Urinary bladder (tissue), 4 donors: ENCODE results near the gene TOM1L1. TPM values are rescaled to one million over a fixed set of nuclear protein-coding genes. Genes with fewer than 3 reads are reported as not detected.

Source experiments
- DNase-seq: peaks from one replicate; pipeline ENCODE4 v3.0.0-alpha.2; 2015; ENCODE audit errors: extremely low spot score
- H3K27ac ChIP-seq: one replicate; pipeline ENCODE4 v1.5.1; 2013; ENCODE audit warnings: low read depth, mild to moderate bottlenecking, moderate library complexity
- H3K36me3 ChIP-seq: one replicate; pipeline ENCODE4 v1.6.1; 2013; ENCODE audit warnings: mild to moderate bottlenecking, moderate library complexity; ENCODE audit not compliant: insufficient read depth
- H3K4me1 ChIP-seq: one replicate; pipeline ENCODE4 v1.6.1; 2013; ENCODE audit warnings: mild to moderate bottlenecking, moderate library complexity; ENCODE audit not compliant: insufficient read depth
- H3K4me3 ChIP-seq: one replicate; pipeline ENCODE4 v1.5.1; 2013; ENCODE audit warnings: low read depth, low read length
- WGBS: extraction: QIAGEN DNeasy Blood & Tissue Kit; methylation state at CpG from one replicate; pipeline ENCODE4 v1.1.7; 2013; 5-methylcytosine and 5-hydroxymethylcytosine counted together
- polyA plus RNA-seq: library from polyadenylated mRNA; stranded (reverse); fragments of 200-250 nt; gene quantifications from one replicate; pipeline ENCODE4 v1.2.3, GENCODE V29; 2013
- total RNA-seq: library from RNA; depleted of rRNA; stranded (reverse); fragments of >200 nt; gene quantifications from one replicate; pipeline ENCODE4 v1.2.3, GENCODE V29; 2014
- donor health status: healthy with polysubstance abuse.
- donor health status: healthy.

Gene TOM1L1
- total and polyA plus RNA-seq, 2 donors: 11.1 to 25.0 TPM

DNA sequence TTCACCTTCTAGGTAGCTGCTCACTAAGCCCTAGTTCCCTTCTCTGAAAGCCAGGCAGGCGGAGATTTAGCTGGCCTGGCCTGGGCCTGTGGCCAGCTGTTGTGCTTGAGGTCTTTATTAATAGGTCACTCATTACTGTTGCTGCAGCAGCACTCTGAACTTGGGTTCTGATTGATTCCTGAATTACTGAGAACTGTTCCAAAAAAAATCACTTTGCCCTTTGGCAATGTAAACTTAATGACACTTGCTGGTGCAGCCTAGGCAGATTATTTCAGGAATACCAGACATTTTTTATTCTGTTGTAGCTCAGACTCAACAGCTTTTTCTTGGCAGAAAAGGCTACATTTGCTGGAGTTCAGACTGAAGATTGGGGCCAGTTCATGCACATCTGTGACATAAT lies 2.7 kb downstream of the TOM1L1 start:
- Histone ChIP-seq H3K27ac (no peak overlapping the region), H3K4me1 (peaks cover 2% of the 10 kb centered on the region), H3K4me3 (no peak overlapping the region), H3K36me3 (no peaks in the 10 kb centered on the region)
- WGBS: 35% methylated on average over 1 of the region's 1 CpG
- no peak for DNase-seq

DNA sequence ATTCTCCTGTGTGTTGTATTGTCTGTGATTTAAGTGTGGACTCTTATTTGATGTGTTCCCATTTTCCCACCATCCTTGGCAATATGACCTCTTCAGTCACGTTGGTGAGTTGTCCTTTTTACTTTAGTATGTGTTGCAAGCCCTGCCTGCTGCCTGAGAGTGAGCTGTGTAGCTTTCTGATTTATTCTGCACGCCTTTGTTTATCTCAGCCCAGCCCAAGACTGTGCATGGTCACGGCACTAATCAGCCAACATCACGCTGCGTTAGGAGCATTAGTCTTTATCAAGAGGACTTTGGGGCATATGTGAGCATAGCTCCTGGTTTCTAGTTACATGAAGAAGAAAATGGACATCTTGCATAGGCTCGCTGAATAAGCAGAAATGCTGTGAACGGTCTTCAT lies 6.0 kb downstream of the TOM1L1 start:
- no peaks in the 10 kb centered on the region for H3K4me1 ChIP-seq
- no peak for DNase-seq
- no peak overlapping the region for H3K27ac ChIP-seq
- H3K36me3 ChIP-seq: no peaks in the 10 kb centered on the region
- WGBS: 83% methylated on average over 7 of the region's 7 CpGs
- H3K4me3 ChIP-seq: no peak overlapping the region

DNA sequence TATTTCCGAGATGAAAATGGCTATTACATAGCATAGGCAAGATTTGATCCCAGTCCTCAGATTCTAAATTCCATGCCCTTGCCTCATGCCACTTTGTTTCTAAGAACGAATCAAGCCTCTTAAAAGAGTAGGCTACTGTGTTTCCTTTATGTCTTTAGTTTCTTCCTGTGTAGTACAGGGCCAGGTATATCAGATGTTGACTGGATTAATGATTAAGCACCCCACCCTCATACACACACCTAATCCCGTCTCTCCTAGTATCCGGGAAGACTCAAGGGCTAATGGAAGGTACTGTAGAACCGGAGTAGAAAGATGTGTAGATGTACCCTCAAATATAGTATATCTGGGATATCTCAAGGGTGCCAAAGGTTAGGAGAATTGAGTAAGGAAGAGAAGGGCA lies 6.7 kb downstream of the TOM1L1 start:
- Histone ChIP-seq H3K36me3 (peaks cover 3% of the 10 kb centered on the region), H3K4me3 (no peak overlapping the region), H3K4me1 (no peaks in the 10 kb centered on the region), H3K27ac (no peak overlapping the region)
- WGBS: 94% methylated on average over 5 of the region's 5 CpGs
- DNase-seq: no peak

- H3K36me3 ChIP-seq: peaks cover 4% of the 10 kb centered on the region
- no peak overlapping the region for H3K27ac ChIP-seq
- no peaks in the 10 kb centered on the region for H3K4me1 ChIP-seq
- WGBS: 89% methylated on average over 2 of the region's 2 CpGs
- H3K4me3 ChIP-seq: no peak overlapping the region
- no peak for DNase-seq
These were observed 9.1 kb downstream of the TOM1L1 start for GRCh38 chr17:54909766-54910165.

GRCh38 chr17:54916721-54917120 lies 16.1 kb downstream of the TOM1L1 start:
- peaks cover 7% of the 10 kb centered on the region for H3K36me3 ChIP-seq

DNA sequence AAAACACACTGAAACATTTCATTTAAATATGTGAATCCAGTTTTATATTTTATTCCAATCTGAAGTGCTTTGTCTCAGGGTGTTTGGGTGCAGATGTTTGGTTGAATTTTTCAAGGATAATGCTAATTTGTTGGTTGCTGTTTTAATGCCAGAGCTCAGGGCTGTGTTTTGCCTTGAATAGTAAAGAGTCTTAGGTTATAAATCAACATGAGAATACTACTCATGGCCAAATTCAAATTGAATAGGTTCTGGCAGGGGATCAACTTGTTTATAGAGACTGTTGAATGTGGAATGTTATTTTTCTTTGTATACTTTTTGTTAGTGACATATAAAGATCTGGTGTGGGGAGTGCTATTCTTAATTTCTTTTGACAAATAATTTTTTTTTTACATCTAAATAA lies 18.8 kb downstream of the TOM1L1 start:
- Histone ChIP-seq H3K27ac (no peak overlapping the region), H3K36me3 (peaks cover 3% of the 10 kb centered on the region), H3K4me1 (no peaks in the 10 kb centered on the region), H3K4me3 (no peak overlapping the region)
- no peak for DNase-seq

More at GRCh38 chr17:54916721-54917120, 16.1 kb downstream of the TOM1L1 start:
- WGBS: 94% methylated on average over 2 of the region's 2 CpGs
- Histone ChIP-seq H3K4me3 (no peak overlapping the region), H3K4me1 (no peaks in the 10 kb centered on the region), H3K27ac (no peak overlapping the region)
- DNase-seq: no peak

GRCh38 chr17:54920819-54921218 lies 20.2 kb downstream of the TOM1L1 start:
- no peak overlapping the region for H3K27ac ChIP-seq
- no peaks in the 10 kb centered on the region for H3K4me1 ChIP-seq
- DNase-seq: no peak
- H3K36me3 ChIP-seq: no peaks in the 10 kb centered on the region
- no peak overlapping the region for H3K4me3 ChIP-seq
- 97% methylated on average over 6 of the region's 6 CpGs for WGBS

- Histone ChIP-seq H3K36me3 (no peaks in the 10 kb centered on the region), H3K4me3 (no peak overlapping the region), H3K4me1 (no peaks in the 10 kb centered on the region), H3K27ac (no peak overlapping the region)
- no peak for DNase-seq
- 97% methylated on average over 5 of the region's 5 CpGs for WGBS
These were observed 23.8 kb downstream of the TOM1L1 start for GRCh38 chr17:54924405-54924804.

- Histone ChIP-seq H3K4me1 (no peaks in the 10 kb centered on the region), H3K36me3 (peaks cover 2% of the 10 kb centered on the region)
- WGBS: 84% methylated on average over 3 of the region's 3 CpGs
These were observed 26.9 kb downstream of the TOM1L1 start for GRCh38 chr17:54927525-54927924.

DNA sequence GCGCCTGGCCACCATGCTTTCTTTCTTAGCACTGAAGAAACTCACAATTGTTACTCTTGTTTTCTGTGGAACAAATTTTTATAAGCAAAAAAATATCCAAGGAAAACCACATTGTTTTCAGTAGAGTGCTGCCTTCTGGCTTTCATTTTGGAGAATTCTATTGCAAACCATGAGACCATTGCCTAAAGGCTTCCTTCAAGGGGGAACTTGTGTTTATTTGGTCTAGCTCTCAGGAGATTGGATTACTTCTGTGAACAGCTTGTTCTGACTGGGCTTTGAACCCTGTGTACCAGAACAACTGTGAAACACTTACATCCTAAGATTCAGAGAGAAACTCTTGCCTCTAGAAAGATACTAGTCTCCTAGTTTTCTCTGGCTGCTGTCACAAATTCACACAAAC lies 32.1 kb downstream of the TOM1L1 start:
- no peak for DNase-seq
- Histone ChIP-seq H3K4me1 (no peaks in the 10 kb centered on the region), H3K36me3 (peaks cover 2% of the 10 kb centered on the region), H3K4me3 (no peak overlapping the region), H3K27ac (no peak overlapping the region)
- WGBS: 96% methylated on average over 1 of the region's 1 CpG

More at GRCh38 chr17:54927525-54927924, 26.9 kb downstream of the TOM1L1 start:
- Histone ChIP-seq H3K4me3 (no peak overlapping the region), H3K27ac (no peak overlapping the region)
- DNase-seq: no peak

- WGBS: 77% methylated on average over 3 of the region's 3 CpGs
- Histone ChIP-seq H3K4me3 (no peak overlapping the region), H3K4me1 (no peaks in the 10 kb centered on the region), H3K27ac (no peak overlapping the region), H3K36me3 (peaks cover 2% of the 10 kb centered on the region)
- no peak for DNase-seq
These were observed 33.3 kb downstream of the TOM1L1 start for GRCh38 chr17:54933921-54934320.

GRCh38 chr17:54935471-54935870 lies 34.8 kb downstream of the TOM1L1 start:
- WGBS: 92% methylated on average over 5 of the region's 5 CpGs
- no peak overlapping the region for H3K27ac ChIP-seq

DNA sequence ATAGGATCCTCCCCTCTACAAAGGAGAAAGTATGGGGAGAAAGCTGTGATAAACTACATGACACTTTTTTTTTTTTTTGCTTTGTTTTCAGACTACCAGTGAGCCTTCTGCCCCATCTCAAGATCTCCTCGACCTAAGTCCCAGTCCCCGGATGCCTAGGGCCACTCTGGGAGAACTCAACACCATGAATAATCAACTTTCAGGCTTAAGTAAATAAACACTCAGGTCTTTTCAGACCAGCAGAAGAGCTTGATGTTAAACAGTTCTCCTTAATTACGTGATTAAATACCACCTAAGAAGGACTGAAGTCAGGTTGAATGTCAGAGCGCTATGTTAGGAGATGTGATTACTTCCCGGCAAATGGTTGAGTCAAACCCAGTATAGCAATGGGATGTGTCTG lies 36.4 kb downstream of the TOM1L1 start:
- Histone ChIP-seq H3K4me1 (no peaks in the 10 kb centered on the region), H3K27ac (no peak overlapping the region), H3K36me3 (no peaks in the 10 kb centered on the region), H3K4me3 (no peak overlapping the region)
- WGBS: 65% methylated on average over 5 of the region's 5 CpGs
- DNase-seq: no peak

More at GRCh38 chr17:54935471-54935870, 34.8 kb downstream of the TOM1L1 start:
- DNase-seq: no peak
- H3K4me3 ChIP-seq: no peak overlapping the region
- H3K36me3 ChIP-seq: no peaks in the 10 kb centered on the region
- no peaks in the 10 kb centered on the region for H3K4me1 ChIP-seq

DNA sequence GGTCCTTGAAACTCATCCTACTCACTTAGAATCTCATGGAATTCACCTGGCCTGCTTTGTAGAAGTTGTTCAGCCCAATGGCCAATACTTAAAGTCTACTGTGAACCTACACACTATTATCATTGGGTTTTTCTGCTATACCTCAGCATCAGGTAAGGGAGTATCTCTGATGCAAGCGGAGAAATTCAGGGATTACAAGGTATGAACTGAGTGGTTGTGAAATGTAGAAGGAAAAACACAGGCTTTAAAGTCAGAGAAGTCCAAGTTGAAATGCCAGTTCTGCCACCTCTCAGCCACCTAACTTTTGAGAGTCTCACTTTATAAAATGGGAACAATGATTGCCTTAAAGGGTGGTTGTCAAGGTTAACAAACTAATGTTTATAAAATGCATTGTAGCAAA lies 36.8 kb downstream of the TOM1L1 start:
- no peak overlapping the region for H3K4me3 ChIP-seq
- H3K4me1 ChIP-seq: no peaks in the 10 kb centered on the region
- DNase-seq: no peak
- H3K36me3 ChIP-seq: no peaks in the 10 kb centered on the region
- H3K27ac ChIP-seq: no peak overlapping the region
- WGBS: 95% methylated on average over 1 of the region's 1 CpG

DNA sequence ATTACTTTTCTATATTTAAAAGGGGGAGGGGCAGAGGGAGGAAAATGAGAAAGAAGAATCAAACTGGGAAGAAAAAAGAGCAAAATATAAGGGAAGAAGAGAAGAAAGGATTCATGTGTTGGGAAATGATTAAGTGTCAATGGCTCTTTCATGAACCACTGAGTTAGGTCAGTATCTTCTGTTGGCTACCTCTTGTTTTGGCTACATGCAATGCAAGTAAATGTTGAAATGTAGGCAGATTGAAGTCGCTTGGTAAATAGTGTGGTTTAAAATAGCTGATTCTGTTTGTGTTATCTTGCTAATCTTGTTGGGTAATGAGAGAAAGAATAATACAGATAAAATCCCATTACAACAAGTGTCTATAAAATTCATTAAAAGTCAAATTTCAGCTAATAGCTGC lies 40.6 kb downstream of the TOM1L1 start:
- H3K36me3 ChIP-seq: no peaks in the 10 kb centered on the region
- H3K27ac ChIP-seq: no peak overlapping the region
- H3K4me3 ChIP-seq: no peak overlapping the region
- no peaks in the 10 kb centered on the region for H3K4me1 ChIP-seq
- WGBS: 95% methylated on average over 1 of the region's 1 CpG
- DNase-seq: no peak
